HG02798 (cell line): Measurements from ENCODE around the gene C14orf119.

Experiments used
- ATAC-seq: cut with Tn5 transposase; IDR thresholded peaks from one replicate; pipeline ENCODE4 v1.9.1; 2021; ENCODE audit warnings: mild to moderate bottlenecking; ENCODE audit not compliant: unreplicated experiment, poor library complexity

Gene C14orf119

GRCh38 chr14:23080474-23080873, 14.8 kb upstream of the C14orf119 start:
- ATAC-seq: no peak

- ATAC-seq: no peak
Measured at GRCh38 chr14:23085458-23085857, 9.8 kb upstream of the C14orf119 start.

GRCh38 chr14:23086565-23086964, 8.7 kb upstream of the C14orf119 start:
- no peak for ATAC-seq

GRCh38 chr14:23089498-23090253, 5.6 kb upstream of the C14orf119 start:
- ATAC-seq: no peak

- no peak for ATAC-seq
Measured at GRCh38 chr14:23090254-23090636, 5.1 kb upstream of the C14orf119 start.

- no peak for ATAC-seq
Measured at GRCh38 chr14:23091294-23092225, 3.7 kb upstream of the C14orf119 start.

GRCh38 chr14:23093104-23093503, 2.2 kb upstream of the C14orf119 start:
- ATAC-seq: no peak

GRCh38 chr14:23093526-23093925, 1.8 kb upstream of the C14orf119 start:
- ATAC-seq: no peak

GRCh38 chr14:23093991-23094665, 1.2 kb upstream of the C14orf119 start:
- ATAC-seq: no peak

- peak; percentile 40 for ATAC-seq
Measured at GRCh38 chr14:23094666-23095195, 574 bp upstream of the C14orf119 start, which contains the start of gene ACIN1. TSS of gene ACIN1 (minus strand) at chr14:23095136. CDS start at chr14:23095112, 24 bp downstream.

- ATAC-seq: no peak
Measured at GRCh38 chr14:23097786-23098185, 2.5 kb downstream of the C14orf119 start.

GRCh38 chr14:23099212-23099861, 4.0 kb downstream of the C14orf119 start:
- no peak for ATAC-seq

- ATAC-seq: no peak
Measured at GRCh38 chr14:23101213-23101970, 6.1 kb downstream of the C14orf119 start.

GRCh38 chr14:23101986-23102625, 6.8 kb downstream of the C14orf119 start:
- ATAC-seq: no peak

GRCh38 chr14:23102801-23103200, 7.5 kb downstream of the C14orf119 start:
- no peak for ATAC-seq

- no peak for ATAC-seq
Measured at GRCh38 chr14:23103581-23103980, 8.3 kb downstream of the C14orf119 start.

- ATAC-seq: no peak
Measured at GRCh38 chr14:23104070-23104590, 8.8 kb downstream of the C14orf119 start.

- ATAC-seq: no peak
Measured at GRCh38 chr14:23104591-23105347, 9.5 kb downstream of the C14orf119 start, which contains the start of gene CIROP. TSS of gene CIROP (minus strand) at chr14:23104989. CDS start at chr14:23104920, 69 bp downstream.
